BE2C (cell line): ENCODE measurements around the gene CASP4.
A peak's percentile ranks its signal among the peaks of the same experiment; 100 is the strongest.
"Not testable (repeated sequence)": the region's sequence is repeated elsewhere in the genome, so short reads cannot be mapped to it uniquely, and the experiment has no call there.

Experiments used
- DNase-seq: peaks from one replicate; pipeline ENCODE4 v3.0.0-alpha.2; 2020
- H3K27me3 ChIP-seq: fragments of 250-450 bp; sonication (Bioruptor Pico); 2 replicates; pipeline ENCODE4 v1.5.1; 2020; ENCODE audit warnings: mild to moderate bottlenecking
- H3K36me3 ChIP-seq: fragments of 250-450 bp; sonication (Bioruptor Pico); 2 replicates; pipeline ENCODE4 v1.5.1; 2020; ENCODE audit warnings: mild to moderate bottlenecking
- H3K4me1 ChIP-seq: fragments of 250-450 bp; sonication (Bioruptor Pico); 2 replicates; pipeline ENCODE4 v1.5.1; 2020
- H3K4me3 ChIP-seq: 2 replicates; pipeline ENCODE4 v1.5.1; 2011; ENCODE audit warnings: low read depth, low read length
- H3K9me3 ChIP-seq: fragments of 250-450 bp; sonication (Bioruptor Pico); 2 replicates; pipeline ENCODE4 v1.5.1; 2020
- TF ChIP-seq, protein P1 (sequence below): IDR thresholded peaks from 2 replicates; pipeline ENCODE4 v1.5.1; 2012; ENCODE audit warnings: mild to moderate bottlenecking, low read depth, low read length

Gene CASP4

DNA sequence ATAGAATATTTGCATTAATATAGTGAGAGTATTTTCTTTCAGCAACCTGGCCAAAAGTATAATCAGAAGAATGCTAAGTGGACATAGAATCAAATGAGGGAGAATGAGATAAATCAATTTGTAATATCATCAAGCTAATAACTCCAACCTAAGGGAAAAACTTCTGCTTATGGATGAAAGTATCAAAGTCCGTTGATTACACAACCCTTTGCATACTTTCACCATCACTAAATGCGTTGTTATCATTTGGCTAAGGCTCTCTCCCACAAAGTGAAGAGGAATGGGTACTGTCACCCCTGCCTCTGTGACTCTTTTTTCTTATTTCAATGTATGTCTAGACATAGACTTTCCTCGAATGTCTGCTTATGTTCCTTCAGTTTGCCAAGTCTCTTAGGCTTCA, 16.4 kb upstream of the CASP4 start:
- H3K36me3 ChIP-seq, result no peaks in the 10 kb centered on the region
- H3K4me3 ChIP-seq, result no peak overlapping the region
- H3K27me3 ChIP-seq, result no peaks in the 10 kb centered on the region
- no peak for DNase-seq
- TF ChIP-seq, protein P1, sequence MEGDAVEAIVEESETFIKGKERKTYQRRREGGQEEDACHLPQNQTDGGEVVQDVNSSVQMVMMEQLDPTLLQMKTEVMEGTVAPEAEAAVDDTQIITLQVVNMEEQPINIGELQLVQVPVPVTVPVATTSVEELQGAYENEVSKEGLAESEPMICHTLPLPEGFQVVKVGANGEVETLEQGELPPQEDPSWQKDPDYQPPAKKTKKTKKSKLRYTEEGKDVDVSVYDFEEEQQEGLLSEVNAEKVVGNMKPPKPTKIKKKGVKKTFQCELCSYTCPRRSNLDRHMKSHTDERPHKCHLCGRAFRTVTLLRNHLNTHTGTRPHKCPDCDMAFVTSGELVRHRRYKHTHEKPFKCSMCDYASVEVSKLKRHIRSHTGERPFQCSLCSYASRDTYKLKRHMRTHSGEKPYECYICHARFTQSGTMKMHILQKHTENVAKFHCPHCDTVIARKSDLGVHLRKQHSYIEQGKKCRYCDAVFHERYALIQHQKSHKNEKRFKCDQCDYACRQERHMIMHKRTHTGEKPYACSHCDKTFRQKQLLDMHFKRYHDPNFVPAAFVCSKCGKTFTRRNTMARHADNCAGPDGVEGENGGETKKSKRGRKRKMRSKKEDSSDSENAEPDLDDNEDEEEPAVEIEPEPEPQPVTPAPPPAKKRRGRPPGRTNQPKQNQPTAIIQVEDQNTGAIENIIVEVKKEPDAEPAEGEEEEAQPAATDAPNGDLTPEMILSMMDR, result no peak
- H3K4me1 ChIP-seq, result no peaks in the 10 kb centered on the region
- no peaks in the 10 kb centered on the region for H3K9me3 ChIP-seq

DNA sequence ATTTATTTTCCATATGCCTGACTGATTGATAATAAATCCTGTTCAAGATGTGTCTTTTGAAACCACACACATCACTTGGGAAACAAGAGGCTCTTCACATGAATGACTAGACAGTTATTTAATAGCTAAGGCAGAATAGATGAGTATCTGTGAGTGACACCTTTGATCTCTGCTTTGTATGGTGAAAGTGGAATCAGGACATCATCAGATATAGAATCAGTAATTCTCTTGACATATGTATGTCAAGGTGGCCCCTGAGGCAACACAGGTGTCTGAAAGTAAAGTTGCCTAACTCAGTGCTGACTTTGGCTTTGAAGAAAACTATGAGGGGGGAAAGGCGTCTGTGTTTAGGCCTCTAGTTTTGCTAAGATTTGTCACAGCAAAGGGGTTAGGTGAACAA, 11.5 kb upstream of the CASP4 start:
- no peaks in the 10 kb centered on the region for H3K9me3 ChIP-seq
- H3K27me3 ChIP-seq, result no peaks in the 10 kb centered on the region
- H3K36me3 ChIP-seq, result no peaks in the 10 kb centered on the region
- no peak for DNase-seq
- no peak overlapping the region for H3K4me3 ChIP-seq
- TF ChIP-seq, protein P1, result no peak
- no peaks in the 10 kb centered on the region for H3K4me1 ChIP-seq

DNA sequence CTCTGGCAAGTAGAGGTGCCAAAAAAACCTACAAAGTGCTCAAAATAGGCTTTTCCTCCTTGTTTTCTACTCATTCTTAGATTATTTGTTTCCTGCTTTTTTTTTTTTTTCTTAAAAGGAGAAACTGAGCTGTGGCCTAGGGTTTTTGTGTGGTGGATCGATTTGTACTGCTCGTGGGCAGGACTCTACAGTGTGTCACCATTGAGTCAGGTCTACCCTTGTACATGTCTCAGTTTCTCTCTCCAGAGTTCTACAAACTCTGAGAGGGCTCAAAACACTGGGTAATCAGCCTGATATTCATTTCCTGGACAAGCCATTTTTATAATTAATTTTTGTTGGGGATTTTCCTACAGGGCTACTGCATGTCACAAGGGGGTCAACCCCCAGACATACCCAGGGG, 5.2 kb upstream of the CASP4 start:
- no peak overlapping the region for H3K4me3 ChIP-seq
- H3K27me3 ChIP-seq, result no peaks in the 10 kb centered on the region
- no peak for DNase-seq
- H3K36me3 ChIP-seq, result no peaks in the 10 kb centered on the region
- no peaks in the 10 kb centered on the region for H3K4me1 ChIP-seq
- TF ChIP-seq, protein P1, result no peak
- H3K9me3 ChIP-seq, result no peaks in the 10 kb centered on the region; the same call in 1 of the 2 replicates

DNA sequence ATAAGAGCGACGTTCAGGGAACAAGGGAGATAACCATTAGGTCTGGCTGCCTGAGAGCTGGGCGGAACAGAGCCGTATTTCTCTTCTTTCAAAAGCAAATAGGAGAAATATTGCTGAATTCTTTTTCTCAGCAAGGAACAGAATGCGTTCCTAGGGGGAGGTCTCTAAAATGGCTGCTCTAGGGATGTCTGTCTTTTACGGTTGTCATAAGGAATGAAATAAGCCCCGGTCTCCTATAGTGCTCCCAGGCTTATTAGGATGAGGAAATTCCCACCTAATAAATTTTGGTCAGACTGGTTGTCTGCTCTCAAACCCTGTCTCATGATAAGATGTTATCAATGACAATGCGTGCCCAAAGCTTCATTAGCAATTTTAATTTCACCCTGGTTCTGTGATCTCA, 4.5 kb upstream of the CASP4 start:
- H3K9me3 ChIP-seq, H3K4me3 ChIP-seq, H3K4me1 ChIP-seq, DNase-seq, H3K36me3 ChIP-seq, H3K27me3 ChIP-seq: not testable (repeated sequence)

DNA sequence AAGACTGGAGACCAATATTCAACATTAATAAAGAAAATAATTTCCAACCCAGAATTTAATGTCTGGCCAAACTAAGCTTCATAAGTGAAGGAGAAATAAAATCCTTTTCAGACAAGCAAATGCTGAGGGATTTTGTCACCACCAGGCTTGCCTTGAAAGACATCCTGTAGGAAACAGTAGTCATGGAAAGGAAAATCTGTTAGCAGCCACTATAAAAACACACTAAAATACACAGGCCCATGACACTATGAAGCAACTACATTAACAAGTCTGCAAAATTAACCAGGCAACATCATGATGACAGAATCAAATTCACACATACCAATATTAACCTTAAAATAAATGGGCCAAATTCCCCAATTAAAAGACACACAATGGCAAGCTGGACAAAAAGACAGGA, 2.4 kb upstream of the CASP4 start:
- no peaks in the 10 kb centered on the region; the same call in 1 of the 2 replicates for H3K9me3 ChIP-seq
- H3K4me3 ChIP-seq, result no peak overlapping the region
- TF ChIP-seq, protein P1, result no peak
- H3K4me1 ChIP-seq, result no peaks in the 10 kb centered on the region
- no peaks in the 10 kb centered on the region for H3K36me3 ChIP-seq
- DNase-seq, result no peak
- no peaks in the 10 kb centered on the region for H3K27me3 ChIP-seq

DNA sequence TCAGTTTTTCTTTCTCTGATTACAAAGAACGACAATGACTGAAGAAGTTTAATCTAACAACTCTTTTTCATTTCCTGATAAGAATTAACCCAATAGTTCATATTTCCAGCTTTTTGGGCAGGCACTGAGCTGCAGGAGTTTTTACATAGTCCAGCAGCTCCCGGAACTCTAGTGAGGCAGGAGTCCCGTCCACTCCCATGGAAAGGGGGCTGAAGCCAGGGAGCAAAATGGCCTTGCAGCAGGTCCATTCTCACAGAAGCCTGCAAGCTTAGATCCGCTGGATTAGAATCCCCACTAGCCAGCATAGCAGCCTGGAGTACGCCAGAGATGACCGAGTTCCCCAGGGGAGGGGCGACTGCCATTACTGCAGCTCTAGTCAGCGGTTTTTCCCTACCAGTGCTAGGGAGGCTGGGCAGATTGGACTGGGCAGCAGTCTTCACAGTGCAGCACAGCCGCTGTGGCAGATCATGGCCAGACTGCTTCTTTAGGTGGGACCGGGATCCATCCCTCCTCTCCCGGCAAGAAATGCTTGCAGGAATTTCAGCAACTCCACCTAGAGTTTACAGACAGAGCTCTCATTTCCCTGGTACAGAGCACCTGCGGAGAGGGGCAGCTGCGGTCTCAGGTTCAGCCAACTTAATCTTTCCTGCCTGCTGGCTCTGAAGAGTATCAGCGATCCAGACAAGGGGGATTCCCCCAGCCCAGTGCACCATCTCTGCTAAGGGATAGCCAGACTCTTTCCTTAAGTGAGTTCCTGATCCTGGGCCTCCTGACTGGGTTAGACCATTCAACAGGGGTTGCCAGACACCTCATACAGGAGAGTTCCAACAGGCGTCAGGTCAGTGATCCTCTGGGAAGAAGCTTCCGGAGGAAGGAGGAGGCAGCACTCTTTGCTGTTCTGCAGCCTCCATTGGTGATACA, 742 bp upstream of the CASP4 start:
- TF ChIP-seq, protein P1, result no peak

More for the DNA sequence above, 742 bp upstream of the CASP4 start:
- Histone ChIP-seq H3K4me1 (no peaks in the 10 kb centered on the region), H3K27me3 (no peaks in the 10 kb centered on the region), H3K36me3 (no peaks in the 10 kb centered on the region), H3K4me3 (peak overlapping the region; percentile 49), H3K9me3 (no peaks in the 10 kb centered on the region; the same call in 1 of the 2 replicates)
- DNase-seq, result peak; percentile 25
